CD4-positive, CD25-positive, alpha-beta regulatory T cell (primary cell): ENCODE results near the gene GJA1. TPM values are rescaled to one million over a fixed set of nuclear protein-coding genes. Genes with fewer than 3 reads are reported as not detected.
"Not testable (repeated sequence)": the region's sequence is repeated elsewhere in the genome, so short reads cannot be mapped to it uniquely, and the experiment has no call there.

Experiments used
- ATAC-seq, 2 donors: fragments of 150-1000 bp; cut with Tn5 transposase; one replicate each; pipeline ENCODE4 v1.10.0; 2021; ENCODE audit warnings: low read depth in 2 of 2, moderate number of reproducible peaks in 2 of 2, moderate library complexity in 1 of 2
- DNase-seq, 3 donors: peaks; one replicate each; pipeline versions ENCODE4 v3.0.0 to v3.0.0-alpha.2; 2012 to 2022; ENCODE audit warnings: mixed read lengths in 1 of 3
- H3K27ac ChIP-seq: one replicate; pipeline ENCODE4 v1.7.0; 2013; ENCODE audit warnings: mild to moderate bottlenecking, low read length; ENCODE audit not compliant: insufficient read depth, poor library complexity, severe bottlenecking
- H3K27me3 ChIP-seq: one replicate; pipeline ENCODE4 v1.7.0; 2013; ENCODE audit warnings: low read length; ENCODE audit not compliant: control insufficient read depth, insufficient read depth
- H3K36me3 ChIP-seq: one replicate; pipeline ENCODE4 v1.7.0; 2013; ENCODE audit warnings: mild to moderate bottlenecking, low read length, moderate library complexity; ENCODE audit not compliant: control insufficient read depth, insufficient read depth
- H3K4me1 ChIP-seq: 2 replicates; pipeline ENCODE4 v1.7.0; 2013; ENCODE audit warnings: mild to moderate bottlenecking, low read length; ENCODE audit not compliant: insufficient read depth, control insufficient read depth, poor library complexity, severe bottlenecking
- H3K4me3 ChIP-seq: one replicate; pipeline ENCODE4 v1.7.0; 2013; ENCODE audit warnings: low read depth, mild to moderate bottlenecking, low read length, moderate library complexity
- H3K9me3 ChIP-seq, 2 experiments: 1 replicate in 1 of 2; 2 replicates in 1 of 2; pipeline ENCODE4 v1.7.0; 2013; ENCODE audit warnings: low read length in 2 of 2, mild to moderate bottlenecking in 1 of 2, moderate library complexity in 1 of 2; ENCODE audit not compliant: control insufficient read depth in 2 of 2
- H3K27ac Mint-ChIP-seq, 3 donors: one replicate each; pipeline ENCODE4 v1.8.0; 2020 to 2022; ENCODE audit warnings: mild to moderate bottlenecking in 3 of 3, mixed read lengths in 3 of 3, moderate library complexity in 2 of 3
- H3K27me3 Mint-ChIP-seq: one replicate; pipeline ENCODE4 v1.8.0; 2022; ENCODE audit warnings: mild to moderate bottlenecking, mixed read lengths
- H3K36me3 Mint-ChIP-seq: one replicate; pipeline ENCODE4 v1.8.0; 2020; ENCODE audit warnings: mixed read lengths
- H3K4me1 Mint-ChIP-seq, 4 donors: one replicate each; pipeline ENCODE4 v1.8.0; 2020 to 2022; ENCODE audit warnings: mixed read lengths in 4 of 4, mild to moderate bottlenecking in 1 of 4
- H3K4me3 Mint-ChIP-seq, 4 donors: one replicate each; pipeline ENCODE4 v1.8.0; 2020 to 2022; ENCODE audit warnings: mild to moderate bottlenecking in 4 of 4, mixed read lengths in 4 of 4, moderate library complexity in 3 of 4
- H3K9me3 Mint-ChIP-seq, 7 donors: one replicate each; pipeline ENCODE4 v1.8.0; 2020 to 2022; ENCODE audit warnings: mixed read lengths in 7 of 7, mild to moderate bottlenecking in 3 of 7, moderate library complexity in 2 of 7
- polyA plus RNA-seq, 4 donors: library from polyadenylated mRNA; unstranded; fragments of 300-500 nt; fragmentation: Illumina TruSeq; gene quantifications; one replicate each; pipeline ENCODE4 v1.2.3, GENCODE V29; 2021
- total RNA-seq: library from RNA; stranded (reverse); gene quantifications from one replicate; pipeline ENCODE4 v1.2.3, GENCODE V29; 2022

GJA1 gene
- total and polyA plus RNA-seq, 5 donors from 2014 or later, result not detected

DNA sequence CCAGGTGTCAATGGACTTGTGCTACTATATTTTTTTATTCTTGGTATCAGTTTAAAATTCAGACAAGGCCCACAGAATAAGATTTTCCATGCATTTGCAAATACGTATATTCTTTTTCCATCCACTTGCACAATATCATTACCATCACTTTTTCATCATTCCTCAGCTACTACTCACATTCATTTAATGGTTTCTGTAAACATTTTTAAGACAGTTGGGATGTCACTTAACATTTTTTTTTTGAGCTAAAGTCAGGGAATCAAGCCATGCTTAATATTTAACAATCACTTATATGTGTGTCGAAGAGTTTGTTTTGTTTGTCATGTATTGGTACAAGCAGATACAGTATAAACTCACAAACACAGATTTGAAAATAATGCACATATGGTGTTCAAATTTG is 13.1 kb downstream of the GJA1 start:
- H3K36me3 ChIP-seq, H3K36me3 Mint-ChIP-seq, H3K4me3 Mint-ChIP-seq, ATAC-seq, H3K9me3 Mint-ChIP-seq, H3K4me1 Mint-ChIP-seq, DNase-seq, H3K9me3 ChIP-seq, H3K27me3 ChIP-seq, H3K27ac Mint-ChIP-seq, H3K4me3 ChIP-seq, H3K27me3 Mint-ChIP-seq, H3K27ac ChIP-seq, H3K4me1 ChIP-seq: not testable (repeated sequence)

DNA sequence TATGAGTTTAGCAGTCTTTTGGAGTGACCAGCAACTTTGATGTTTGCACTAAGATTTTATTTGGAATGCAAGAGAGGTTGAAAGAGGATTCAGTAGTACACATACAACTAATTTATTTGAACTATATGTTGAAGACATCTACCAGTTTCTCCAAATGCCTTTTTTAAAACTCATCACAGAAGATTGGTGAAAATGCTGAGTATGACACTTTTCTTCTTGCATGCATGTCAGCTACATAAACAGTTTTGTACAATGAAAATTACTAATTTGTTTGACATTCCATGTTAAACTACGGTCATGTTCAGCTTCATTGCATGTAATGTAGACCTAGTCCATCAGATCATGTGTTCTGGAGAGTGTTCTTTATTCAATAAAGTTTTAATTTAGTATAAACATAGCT is 13.9 kb downstream of the GJA1 start:
- Mint-ChIP-seq H3K9me3 (peaks cover 0 to 2% (median 0%) of the 10 kb centered on the region in 7 donors), H3K4me3 (no peak overlapping the region), H3K27ac (no peak overlapping the region), H3K36me3 (no peaks in the 10 kb centered on the region), H3K27me3 (no peaks in the 10 kb centered on the region), H3K4me1 (no peaks in the 10 kb centered on the region)
- Histone ChIP-seq H3K9me3 (no peaks in the 10 kb centered on the region), H3K27ac (no peak overlapping the region), H3K4me3 (no peak overlapping the region), H3K36me3 (no peaks in the 10 kb centered on the region), H3K27me3 (no peaks in the 10 kb centered on the region), H3K4me1 (no peaks in the 10 kb centered on the region)
- ATAC-seq, result no peak
- DNase-seq, result no peak

DNA sequence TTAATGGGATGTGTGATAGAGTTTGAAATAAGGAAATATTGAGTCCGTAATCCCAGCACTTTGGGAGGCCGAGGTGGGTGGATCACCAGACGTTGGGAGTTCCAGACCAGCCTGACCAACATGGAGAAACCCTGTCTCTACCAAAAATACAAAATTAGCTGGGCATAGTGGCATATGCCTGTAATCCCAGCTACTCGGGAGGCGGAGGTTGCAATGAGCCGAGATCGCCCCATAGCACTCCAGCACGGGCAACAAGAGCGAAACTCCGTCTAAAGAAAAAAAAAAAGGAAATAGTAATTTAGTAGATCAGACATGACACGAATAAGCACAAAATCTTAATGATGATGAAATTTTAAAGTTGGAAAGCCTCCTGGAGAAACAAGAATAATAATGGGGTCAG is 14.8 kb downstream of the GJA1 start:
- Histone ChIP-seq H3K36me3 (no peaks in the 10 kb centered on the region), H3K27ac (no peak overlapping the region), H3K4me3 (no peak overlapping the region), H3K27me3 (no peaks in the 10 kb centered on the region), H3K4me1 (no peaks in the 10 kb centered on the region), H3K9me3 (no peaks in the 10 kb centered on the region)
- H3K4me1 Mint-ChIP-seq, result no peaks in the 10 kb centered on the region
- H3K4me3 Mint-ChIP-seq, result no peak overlapping the region
- H3K27ac Mint-ChIP-seq, result no peak overlapping the region
- H3K36me3 Mint-ChIP-seq, result no peaks in the 10 kb centered on the region
- no peak for DNase-seq
- peaks cover 0 to 2% (median 0%) of the 10 kb centered on the region in 7 donors for H3K9me3 Mint-ChIP-seq
- H3K27me3 Mint-ChIP-seq, result no peaks in the 10 kb centered on the region
- ATAC-seq, result no peak

DNA sequence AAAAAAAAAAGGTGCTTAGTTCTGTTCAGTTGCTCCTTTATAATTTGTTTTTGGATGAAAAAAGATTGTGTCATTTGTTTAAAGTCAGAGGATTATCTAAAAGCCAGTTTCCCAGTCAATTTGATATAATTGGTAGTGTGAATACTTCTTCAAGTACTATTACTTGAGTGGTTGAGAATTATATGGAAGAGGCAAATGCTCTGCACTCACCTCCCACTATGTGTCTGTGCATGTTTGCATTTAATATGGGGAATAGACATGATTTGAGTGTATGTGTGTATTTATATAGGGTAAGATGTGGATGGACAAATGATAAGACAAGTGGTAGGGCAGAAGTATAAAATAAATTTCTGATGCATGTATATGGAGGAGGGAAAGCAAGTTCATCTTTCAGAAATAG is 15.8 kb downstream of the GJA1 start:
- ATAC-seq, result no peak
- no peaks in the 10 kb centered on the region for H3K4me1 ChIP-seq
- H3K9me3 ChIP-seq, result no peaks in the 10 kb centered on the region
- no peak overlapping the region for H3K4me3 ChIP-seq
- H3K27me3 ChIP-seq, result no peaks in the 10 kb centered on the region
- Mint-ChIP-seq H3K4me1 (no peaks in the 10 kb centered on the region), H3K36me3 (no peaks in the 10 kb centered on the region), H3K9me3 (peaks cover 0 to 1% (median 0%) of the 10 kb centered on the region in 7 donors), H3K27ac (no peak overlapping the region), H3K27me3 (no peaks in the 10 kb centered on the region), H3K4me3 (no peak overlapping the region)
- no peak for DNase-seq
- H3K36me3 ChIP-seq, result no peaks in the 10 kb centered on the region
- H3K27ac ChIP-seq, result no peak overlapping the region

DNA sequence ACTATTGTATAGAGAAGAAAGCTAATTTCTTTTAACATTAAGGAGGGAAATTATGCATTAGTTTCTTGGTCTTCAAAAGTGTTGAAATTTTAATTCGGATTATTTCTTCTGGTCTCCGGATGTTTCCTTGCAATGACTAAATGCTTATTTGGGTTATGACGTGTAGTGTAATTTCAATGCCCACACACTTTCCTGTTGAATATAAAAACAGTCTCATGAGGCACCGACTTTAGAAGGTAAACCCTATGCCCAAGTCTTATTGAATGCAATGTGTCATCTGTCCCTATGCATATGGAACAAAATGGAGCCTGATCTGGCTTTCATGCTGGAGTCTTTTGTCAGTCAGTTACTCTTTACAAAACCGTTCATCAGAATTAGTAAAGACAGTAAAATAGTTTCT is 17.7 kb downstream of the GJA1 start:
- ATAC-seq, result no peak
- H3K4me3 Mint-ChIP-seq, result no peak overlapping the region
- no peak overlapping the region for H3K4me3 ChIP-seq
- H3K27ac ChIP-seq, result no peak overlapping the region
- no peaks in the 10 kb centered on the region for H3K36me3 Mint-ChIP-seq
- no peaks in the 10 kb centered on the region for H3K4me1 ChIP-seq
- no peak overlapping the region for H3K27ac Mint-ChIP-seq
- H3K36me3 ChIP-seq, result no peaks in the 10 kb centered on the region
- no peaks in the 10 kb centered on the region for H3K4me1 Mint-ChIP-seq
- H3K27me3 ChIP-seq, result no peaks in the 10 kb centered on the region
- H3K27me3 Mint-ChIP-seq, result no peaks in the 10 kb centered on the region
- H3K9me3 ChIP-seq, result no peaks in the 10 kb centered on the region
- H3K9me3 Mint-ChIP-seq, result peaks cover 0 to 2% (median 0%) of the 10 kb centered on the region in 7 donors
- no peak for DNase-seq

DNA sequence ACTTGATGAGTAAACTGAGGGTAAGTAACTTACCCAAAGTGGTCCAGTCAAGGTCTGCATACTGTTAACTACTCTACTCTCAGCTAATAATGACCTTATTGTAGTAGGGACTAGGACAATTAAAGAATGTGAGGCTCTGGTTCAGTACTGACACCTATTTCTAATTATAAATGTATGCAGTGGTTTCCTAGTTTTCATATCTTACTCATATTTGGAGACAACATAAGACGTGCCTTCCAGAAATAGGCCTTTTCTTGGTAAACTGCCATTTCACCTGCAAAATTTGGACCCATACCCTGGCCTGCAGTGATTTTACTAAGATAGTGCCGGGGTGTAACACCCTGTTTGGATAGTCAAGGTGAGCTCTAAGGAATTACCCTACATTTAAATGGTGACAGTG is 24.7 kb downstream of the GJA1 start:
- H3K27me3 ChIP-seq, result no peaks in the 10 kb centered on the region
- no peak overlapping the region for H3K4me3 ChIP-seq
- Mint-ChIP-seq H3K9me3 (peaks cover 0 to 2% (median 0%) of the 10 kb centered on the region in 7 donors), H3K27ac (no peak overlapping the region), H3K27me3 (peaks cover 2% of the 10 kb centered on the region), H3K4me1 (no peaks in the 10 kb centered on the region), H3K36me3 (no peaks in the 10 kb centered on the region), H3K4me3 (no peak overlapping the region)
- ATAC-seq (no peak), DNase-seq (no peak)
- H3K27ac ChIP-seq, result no peak overlapping the region
- H3K4me1 ChIP-seq, result no peaks in the 10 kb centered on the region
- H3K36me3 ChIP-seq, result no peaks in the 10 kb centered on the region
- H3K9me3 ChIP-seq, result peaks cover 0 to under 1% of the 10 kb centered on the region in 2 experiments

DNA sequence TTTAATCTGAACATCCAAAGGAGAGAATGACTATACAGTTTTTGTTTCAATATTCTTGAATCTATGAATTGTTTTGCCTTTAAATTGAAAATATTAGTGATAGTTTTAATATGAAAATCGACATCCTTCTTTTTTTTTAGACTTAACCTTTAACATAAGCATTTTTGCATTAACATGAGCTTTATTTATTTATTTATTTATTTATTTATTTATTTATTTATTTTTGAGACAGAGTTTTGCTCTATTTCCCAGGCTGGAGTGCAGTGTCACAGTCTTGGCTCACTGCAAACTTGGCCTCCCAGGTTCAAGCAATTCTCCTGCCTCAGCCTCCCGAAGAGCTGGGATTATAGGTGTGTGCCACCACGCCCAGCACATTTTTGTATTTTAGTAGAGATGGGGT is 27.6 kb downstream of the GJA1 start:
- Mint-ChIP-seq H3K36me3 (no peaks in the 10 kb centered on the region), H3K27me3 (peaks cover 4% of the 10 kb centered on the region), H3K4me3 (no peak overlapping the region), H3K9me3 (peaks cover 0 to 3% (median 0%) of the 10 kb centered on the region in 7 donors), H3K27ac (no peak overlapping the region), H3K4me1 (no peaks in the 10 kb centered on the region)
- Histone ChIP-seq H3K27me3 (no peaks in the 10 kb centered on the region), H3K9me3 (peaks cover 0 to 2% of the 10 kb centered on the region in 2 experiments), H3K27ac (no peak overlapping the region), H3K4me1 (no peaks in the 10 kb centered on the region), H3K36me3 (no peaks in the 10 kb centered on the region), H3K4me3 (no peak overlapping the region)
- ATAC-seq (no peak), DNase-seq (no peak)

DNA sequence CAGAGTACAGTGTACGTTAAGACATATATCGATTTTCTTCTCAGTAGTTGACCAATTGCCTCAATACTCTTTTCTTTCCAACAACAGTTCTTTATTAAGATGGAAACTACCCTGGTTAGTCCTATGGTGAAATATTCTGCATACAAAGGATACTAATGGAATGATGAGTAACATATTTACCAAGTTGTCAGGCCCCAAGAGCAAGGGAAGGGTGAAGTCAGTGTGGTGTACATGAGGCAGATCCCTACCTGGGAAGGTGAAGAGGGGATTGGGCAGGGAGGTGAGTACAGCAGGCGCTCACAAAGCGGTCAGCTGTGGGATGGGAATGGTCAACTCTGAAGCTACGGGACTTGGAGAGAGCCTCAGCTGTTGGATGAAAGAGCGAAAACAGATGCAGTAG is 29.7 kb downstream of the GJA1 start:
- Histone ChIP-seq H3K27me3 (no peaks in the 10 kb centered on the region), H3K4me1 (no peaks in the 10 kb centered on the region), H3K36me3 (no peaks in the 10 kb centered on the region), H3K9me3 (peaks cover 0 to 2% of the 10 kb centered on the region in 2 experiments), H3K27ac (no peak overlapping the region), H3K4me3 (no peak overlapping the region)
- no peak overlapping the region for H3K27ac Mint-ChIP-seq
- H3K4me1 Mint-ChIP-seq, result no peaks in the 10 kb centered on the region
- DNase-seq (no peak), ATAC-seq (no peak)
- peaks cover 4% of the 10 kb centered on the region for H3K27me3 Mint-ChIP-seq
- no peaks in the 10 kb centered on the region for H3K36me3 Mint-ChIP-seq
- H3K4me3 Mint-ChIP-seq, result no peak overlapping the region
- peaks cover 0 to 5% (median 0%) of the 10 kb centered on the region in 7 donors for H3K9me3 Mint-ChIP-seq
